Measurements from ENCODE around the gene PTH1R. TPM values are rescaled to one million over a fixed set of nuclear protein-coding genes. Genes with fewer than 3 reads are reported as not detected.

Gene PTH1R
- polyA plus RNA-seq, 3 donors = not detected

- H3K4me3 ChIP-seq (replicated peaks in 1 of 3; ENCODE audit: low read depth in 2 of 3, low read length in 3 of 3) = peak overlapping the region in 1 of 3 experiments; percentile 59
- H3K9ac ChIP-seq (ENCODE audit: insufficient read depth, low read length, poor library complexity, severe bottlenecking) = no peak overlapping the region
- intact Hi-C loops (cut with micrococcal nuclease) = loop anchor here in 1 of 2 donors (5.0 kb wide), 1 partner anchor 43 kb away; the partner anchor contains the start of genes CCDC12 and NBEAL2
- H3K4me1 Mint-ChIP-seq = peaks cover 96% of the 10 kb centered on the region
- H3K27me3 ChIP-seq (ENCODE audit: control insufficient read depth in 2 of 2, insufficient read depth in 2 of 2, low read length in 2 of 2) = no peaks in the 10 kb centered on the region
- no peak overlapping the region for H2AFZ ChIP-seq (ENCODE audit: insufficient read depth, low read depth, low read length, poor library complexity, severe bottlenecking)
- TF ChIP-seq CTCF (IDR thresholded peaks at IDR 0.05) = no peak
- DNase-seq = peak in 1 of 3 donors; percentile 30
- no peak overlapping the region for H3K4me3 Mint-ChIP-seq
- peaks cover 100% of the 10 kb centered on the region in 2 donors for H3K4me1 ChIP-seq (ENCODE audit: control insufficient read depth in 1 of 2, insufficient read depth in 2 of 2, low read length in 2 of 2)
- H3K36me3 Mint-ChIP-seq = peaks cover 31 to 46% of the 10 kb centered on the region in 2 donors
- H3K27ac Mint-ChIP-seq = peak overlapping the region; percentile 92 to 97 (median 95)
- H3K79me2 ChIP-seq (ENCODE audit: insufficient read depth, low read length) = peaks cover 90% of the 10 kb centered on the region
- H3K36me3 ChIP-seq (replicated peaks in 1 of 2; ENCODE audit: control insufficient read depth in 1 of 2, insufficient read depth in 2 of 2, low read length in 2 of 2) = peaks cover 10 to 18% of the 10 kb centered on the region in 2 donors
- H3K27me3 Mint-ChIP-seq (ENCODE audit: low read depth in 3 of 3) = no peaks in the 10 kb centered on the region
- H3K4me2 ChIP-seq (replicated peaks; ENCODE audit: extremely low read depth, low read length, poor library complexity, severe bottlenecking) = peak overlapping the region; percentile 63
- peaks cover 8% of the 10 kb centered on the region for H4K20me1 ChIP-seq (ENCODE audit: insufficient read depth, low read length)
- WGBS (ENCODE audit: insufficient coverage) = 52% methylated on average over 6 of the region's 8 CpGs
- no peaks in the 10 kb centered on the region for H3K9me3 Mint-ChIP-seq
- H3K9me3 ChIP-seq (replicated peaks in 1 of 2; ENCODE audit: control insufficient read depth in 1 of 2, insufficient read depth in 1 of 2, low read length in 2 of 2) = no peaks in the 10 kb centered on the region
- peak overlapping the region; percentile 81 to 85 for H3K27ac ChIP-seq (ENCODE audit: low read depth in 1 of 2, low read length in 2 of 2)
Measured at GRCh38 chr3:46934498-46935167, 57.1 kb downstream of the PTH1R start.

- Histone ChIP-seq H3K4me2 (replicated peaks; ENCODE audit: extremely low read depth, low read length, poor library complexity, severe bottlenecking) (peak overlapping the region; percentile 63), H3K27ac (ENCODE audit: low read depth in 1 of 2, low read length in 2 of 2) (peak overlapping the region; percentile 81 to 85), H3K79me2 (ENCODE audit: insufficient read depth, low read length) (peaks cover 94% of the 10 kb centered on the region), H3K4me1 (ENCODE audit: control insufficient read depth in 1 of 2, insufficient read depth in 2 of 2, low read length in 2 of 2) (peaks cover 100% of the 10 kb centered on the region in 2 donors), H3K4me3 (replicated peaks in 1 of 3; ENCODE audit: low read depth in 2 of 3, low read length in 3 of 3) (peak overlapping the region in 1 of 3 experiments; percentile 59), H3K27me3 (ENCODE audit: control insufficient read depth in 2 of 2, insufficient read depth in 2 of 2, low read length in 2 of 2) (no peaks in the 10 kb centered on the region), H2AFZ (ENCODE audit: insufficient read depth, low read depth, low read length, poor library complexity, severe bottlenecking) (no peak overlapping the region), H4K20me1 (ENCODE audit: insufficient read depth, low read length) (peaks cover 15% of the 10 kb centered on the region), H3K36me3 (replicated peaks in 1 of 2; ENCODE audit: control insufficient read depth in 1 of 2, insufficient read depth in 2 of 2, low read length in 2 of 2) (peaks cover 12 to 22% of the 10 kb centered on the region in 2 donors), H3K9me3 (replicated peaks in 1 of 2; ENCODE audit: control insufficient read depth in 1 of 2, insufficient read depth in 1 of 2, low read length in 2 of 2) (no peaks in the 10 kb centered on the region), H3K9ac (ENCODE audit: insufficient read depth, low read length, poor library complexity, severe bottlenecking) (no peak overlapping the region)
- DNase-seq = peak in 2 of 3 donors; percentile 71 to 81
- Mint-ChIP-seq H3K27me3 (ENCODE audit: low read depth in 3 of 3) (no peaks in the 10 kb centered on the region), H3K9me3 (no peaks in the 10 kb centered on the region), H3K36me3 (peaks cover 36 to 53% of the 10 kb centered on the region in 2 donors), H3K4me3 (peak overlapping the region; percentile 61 to 73), H3K4me1 (peaks cover 98% of the 10 kb centered on the region), H3K27ac (peak overlapping the region; percentile 92 to 97 (median 95))
- TF ChIP-seq CTCF (IDR thresholded peaks at IDR 0.05) = no peak
- intact Hi-C loops (cut with micrococcal nuclease) = no loop called here
- WGBS (ENCODE audit: insufficient coverage) = 88% methylated on average over 2 of the region's 7 CpGs
Measured at GRCh38 chr3:46935168-46935858, 57.8 kb downstream of the PTH1R start.
